Measurements from ENCODE around the gene PAK5.

PAK5 gene

GRCh38 chr20:9611921-9612320, 227.0 kb downstream of the PAK5 start:
- H3K4me3 ChIP-seq (replicated peaks; ENCODE audit: low read depth, low read length): no peak overlapping the region
- DNase-seq (ENCODE audit: extremely low read depth, low read depth): no peak
- TF ChIP-seq CTCF (IDR thresholded peaks at IDR 0.05; ENCODE audit: low read depth, low read length, missing control alignments): no peak

- DNase-seq (ENCODE audit: extremely low read depth, low read depth): no peak
- H3K4me3 ChIP-seq (replicated peaks; ENCODE audit: low read depth, low read length): no peak overlapping the region
- no peak for TF ChIP-seq CTCF (IDR thresholded peaks at IDR 0.05; ENCODE audit: low read depth, low read length, missing control alignments)
Observed at GRCh38 chr20:9610665-9611064, 228.2 kb downstream of the PAK5 start.

GRCh38 chr20:9609887-9610502, 228.9 kb downstream of the PAK5 start:
- DNase-seq (ENCODE audit: extremely low read depth, low read depth): peak; percentile 52
- no peak overlapping the region for H3K4me3 ChIP-seq (replicated peaks; ENCODE audit: low read depth, low read length)
- peak; percentile 58 for TF ChIP-seq CTCF (IDR thresholded peaks at IDR 0.05; ENCODE audit: low read depth, low read length, missing control alignments)

- no peak for TF ChIP-seq CTCF (IDR thresholded peaks at IDR 0.05; ENCODE audit: low read depth, low read length, missing control alignments)
- no peak overlapping the region for H3K4me3 ChIP-seq (replicated peaks; ENCODE audit: low read depth, low read length)
- DNase-seq (ENCODE audit: extremely low read depth, low read depth): no peak
Observed at GRCh38 chr20:9608639-9609340, 230.1 kb downstream of the PAK5 start.

GRCh38 chr20:9602847-9603183, 236.1 kb downstream of the PAK5 start:
- DNase-seq (ENCODE audit: extremely low read depth, low read depth): no peak
- H3K4me3 ChIP-seq (replicated peaks; ENCODE audit: low read depth, low read length): no peak overlapping the region
- no peak for TF ChIP-seq CTCF (IDR thresholded peaks at IDR 0.05; ENCODE audit: low read depth, low read length, missing control alignments)

GRCh38 chr20:9600562-9600961, 238.3 kb downstream of the PAK5 start:
- no peak for TF ChIP-seq CTCF (IDR thresholded peaks at IDR 0.05; ENCODE audit: low read depth, low read length, missing control alignments)
- DNase-seq (ENCODE audit: extremely low read depth, low read depth): no peak
- H3K4me3 ChIP-seq (replicated peaks; ENCODE audit: low read depth, low read length): no peak overlapping the region
